AG04449 (cell line): ENCODE data around the gene MYO5A.

Experiments used
- CTCF ChIA-PET: fragments of 350-600 bp; formaldehyde crosslinking; extraction: SDS; loops from one replicate; lab custom pipeline; 2021; ENCODE audit warnings: antibody characterized with exemption; lab: Yijun Ruan, JAX
- POLR2A ChIA-PET: fragments of 400-600, 350-600 bp; formaldehyde crosslinking; extraction: SDS; loops from one replicate; lab custom pipeline; 2020; ENCODE audit warnings: antibody characterized with exemption, inconsistent platforms; lab: Yijun Ruan, JAX
- DNase-seq: peaks from one replicate; pipeline ENCODE4 v3.0.0-alpha.2; 2010; ENCODE audit warnings: low read depth, low spot score
- H3K4me3 ChIP-seq: 2 replicates; pipeline ENCODE4 v1.5.1; 2011; ENCODE audit warnings: low read depth, mild to moderate bottlenecking, control low read depth, low read length
- CTCF ChIP-seq: IDR thresholded peaks from one replicate; pipeline ENCODE4 v1.5.1; 2011; ENCODE audit warnings: mild to moderate bottlenecking, moderate library complexity, low read length, control low read depth, inconsistent platforms; ENCODE audit not compliant: insufficient read depth; ENCODE audit errors: missing control alignments

Gene MYO5A

GRCh38 chr15:52276256-52276770 lies 252.4 kb downstream of the MYO5A start:
- no peak for DNase-seq
- H3K4me3 ChIP-seq, result no peak overlapping the region
- no peak for TF ChIP-seq CTCF
- ChIA-PET POLR2A (no interaction called here), CTCF (interaction anchor here (1.5 to 2.2 kb wide), 2 partner anchors 14 to 20 kb away, joined by 3 to 10 read pairs; no protein-coding TSS in a partner anchor)

GRCh38 chr15:52263563-52264282 lies 265.0 kb downstream of the MYO5A start:
- ChIA-PET POLR2A (no interaction called here), CTCF (no interaction called here)
- TF ChIP-seq CTCF, result no peak
- DNase-seq, result no peak
- no peak overlapping the region for H3K4me3 ChIP-seq

- TF ChIP-seq CTCF, result no peak
- no peak for DNase-seq
- ChIA-PET CTCF (interaction anchor here (0.8 to 10.6 kb wide), 4 partner anchors 9 to 470 kb away, joined by 3 to 256 read pairs (median 6); no protein-coding TSS in a partner anchor), POLR2A (no interaction called here)
- no peak overlapping the region for H3K4me3 ChIP-seq
Measured at GRCh38 chr15:52262364-52262763, 266.3 kb downstream of the MYO5A start.

- ChIA-PET CTCF (interaction anchor here (0.8 to 10.6 kb wide), 4 partner anchors 8 to 471 kb away, joined by 3 to 256 read pairs (median 6); no protein-coding TSS in a partner anchor), POLR2A (no interaction called here)
- peak; percentile 21 for DNase-seq
- no peak overlapping the region for H3K4me3 ChIP-seq
- TF ChIP-seq CTCF, result peak; percentile 11
Measured at GRCh38 chr15:52261498-52262242, 267.0 kb downstream of the MYO5A start.

GRCh38 chr15:52261026-52261425 lies 267.7 kb downstream of the MYO5A start:
- ChIA-PET CTCF (interaction anchor here (10.6 kb wide), 1 partner anchor 472 kb away, joined by 256 read pairs; no protein-coding TSS in a partner anchor), POLR2A (no interaction called here)
- DNase-seq, result no peak
- TF ChIP-seq CTCF, result no peak
- no peak overlapping the region for H3K4me3 ChIP-seq

- no peak for TF ChIP-seq CTCF
- CTCF ChIA-PET, result interaction anchor here (0.6 to 10.6 kb wide), 2 partner anchors 103 to 473 kb away, joined by 3 to 256 read pairs; no protein-coding TSS in a partner anchor
- H3K4me3 ChIP-seq, result no peak overlapping the region
- POLR2A ChIA-PET, result no interaction called here
- DNase-seq, result no peak
Measured at GRCh38 chr15:52259503-52259902, 269.2 kb downstream of the MYO5A start.
